BE2C (cell line): ENCODE data around the gene GPA33.

Experiments used
- DNase-seq: peaks from one replicate; pipeline ENCODE4 v3.0.0-alpha.2; 2020
- H3K27me3 ChIP-seq: fragments of 250-450 bp; sonication (Bioruptor Pico); 2 replicates; pipeline ENCODE4 v1.5.1; 2020; ENCODE audit warnings: mild to moderate bottlenecking
- H3K36me3 ChIP-seq: fragments of 250-450 bp; sonication (Bioruptor Pico); 2 replicates; pipeline ENCODE4 v1.5.1; 2020; ENCODE audit warnings: mild to moderate bottlenecking
- H3K4me1 ChIP-seq: fragments of 250-450 bp; sonication (Bioruptor Pico); 2 replicates; pipeline ENCODE4 v1.5.1; 2020
- H3K4me3 ChIP-seq: 2 replicates; pipeline ENCODE4 v1.5.1; 2011; ENCODE audit warnings: low read depth, low read length
- H3K9me3 ChIP-seq: fragments of 250-450 bp; sonication (Bioruptor Pico); 2 replicates; pipeline ENCODE4 v1.5.1; 2020
- CTCF ChIP-seq: IDR thresholded peaks from 2 replicates; pipeline ENCODE4 v1.5.1; 2012; ENCODE audit warnings: mild to moderate bottlenecking, low read depth, low read length

The GPA33 gene

GRCh38 chr1:167003711-167004110 lies 86.5 kb downstream of the GPA33 start:
- no peak for TF ChIP-seq CTCF
- Histone ChIP-seq H3K36me3 (no peaks in the 10 kb centered on the region), H3K4me1 (no peaks in the 10 kb centered on the region), H3K9me3 (no peaks in the 10 kb centered on the region), H3K4me3 (no peak overlapping the region), H3K27me3 (no peaks in the 10 kb centered on the region)
- no peak for DNase-seq
